HEK293 (cell line): ENCODE data around the gene UCK1.

Source experiments
- CTCF ChIA-PET: fragments of 350-600 bp; formaldehyde crosslinking; extraction: SDS; loops from one replicate; lab custom pipeline; 2021; ENCODE audit warnings: antibody characterized with exemption; lab: Yijun Ruan, JAX
- POLR2A ChIA-PET: fragments of 300-600 bp; formaldehyde crosslinking; extraction: SDS; loops from one replicate; lab custom pipeline; 2020; ENCODE audit warnings: antibody characterized with exemption, inconsistent platforms; lab: Yijun Ruan, JAX
- H3K27ac ChIP-seq: fragments of 200-500 bp; sonication (Bioruptor generic); 2 replicates; pipeline ENCODE4 v1.5.1; 2014; ENCODE audit warnings: low read depth, low read length, control low read depth, inconsistent platforms; ENCODE audit errors: extremely low read depth
- H3K36me3 ChIP-seq, 2 experiments: fragments of 200-500 bp in 1 of 2; sonication (Bioruptor generic) in 1 of 2; 1 replicate in 1 of 2; 2 replicates in 1 of 2; pipeline ENCODE4 v1.5.1; 2014 to 2017; ENCODE audit warnings: inconsistent platforms in 2 of 2, low read length in 2 of 2; ENCODE audit not compliant: control insufficient read depth in 2 of 2, insufficient read depth in 1 of 2
- H3K4me1 ChIP-seq: fragments of 200-500 bp; sonication (Bioruptor generic); 2 replicates; pipeline ENCODE4 v1.5.1; 2014; ENCODE audit warnings: mild to moderate bottlenecking, low read length, inconsistent platforms; ENCODE audit not compliant: control insufficient read depth, insufficient read depth
- H3K4me3 ChIP-seq: 2 replicates; pipeline ENCODE4 v1.5.1; 2011; ENCODE audit warnings: low read depth, mild to moderate bottlenecking, control low read depth, low read length, moderate library complexity
- H3K9me3 ChIP-seq: fragments of 200-500 bp; sonication (Bioruptor generic); 2 replicates; pipeline ENCODE4 v1.5.1; 2014; ENCODE audit warnings: low read depth, low read length, inconsistent platforms; ENCODE audit not compliant: control insufficient read depth, insufficient read depth
- GFI1B ChIP-seq: fragments of 450-650 bp; formaldehyde crosslinking; IDR thresholded peaks from 2 replicates; pipeline ENCODE4 v1.5.1; 2016; ENCODE audit warnings: missing biosample characterization, missing genetic modification characterization
- MEIS1 ChIP-seq: sonication (generic); formaldehyde crosslinking; IDR thresholded peaks from 2 replicates; pipeline ENCODE4 v1.8.1; 2022; ENCODE audit warnings: missing genetic modification reagents, mild to moderate bottlenecking, borderline replicate concordance
- RBAK ChIP-seq: fragments of 450-650 bp; formaldehyde crosslinking; IDR thresholded peaks from 2 replicates; pipeline ENCODE4 v1.5.1; 2016; ENCODE audit warnings: missing biosample characterization, missing genetic modification characterization
- SALL2 ChIP-seq: fragments of 450-650 bp; formaldehyde crosslinking; IDR thresholded peaks from 2 replicates; pipeline ENCODE4 v1.5.0; 2017; ENCODE audit warnings: missing biosample characterization, mild to moderate bottlenecking, missing genetic modification characterization, borderline replicate concordance
- SCRT2 ChIP-seq: fragments of 450-650 bp; formaldehyde crosslinking; IDR thresholded peaks from 2 replicates; pipeline ENCODE4 v1.5.1; 2016; ENCODE audit warnings: missing biosample characterization, missing genetic modification characterization
- SP7 ChIP-seq: fragments of 450-650 bp; formaldehyde crosslinking; IDR thresholded peaks from 2 replicates; pipeline ENCODE4 v1.5.1; 2016; ENCODE audit warnings: missing biosample characterization, missing genetic modification characterization
- YY2 ChIP-seq: fragments of 450-650 bp; formaldehyde crosslinking; IDR thresholded peaks from 2 replicates; pipeline ENCODE4 v1.5.1; 2016; ENCODE audit warnings: missing biosample characterization, missing genetic modification characterization
- ZBTB17 ChIP-seq: fragments of 450-650 bp; formaldehyde crosslinking; IDR thresholded peaks from 2 replicates; pipeline ENCODE4 v1.5.1; 2016; ENCODE audit warnings: missing biosample characterization, missing genetic modification characterization
- ZBTB20 ChIP-seq: fragments of 450-650 bp; formaldehyde crosslinking; IDR thresholded peaks from 2 replicates; pipeline ENCODE4 v1.5.1; 2016; ENCODE audit warnings: missing biosample characterization, missing genetic modification characterization
- ZIC2 ChIP-seq: fragments of 450-650 bp; formaldehyde crosslinking; IDR thresholded peaks from 2 replicates; pipeline ENCODE4 v1.5.1; 2016; ENCODE audit warnings: missing biosample characterization, missing genetic modification characterization
- ZNF132 ChIP-seq: fragments of 450-650 bp; formaldehyde crosslinking; IDR thresholded peaks from 2 replicates; pipeline ENCODE4 v1.5.1; 2017; ENCODE audit warnings: missing biosample characterization, missing genetic modification characterization, borderline replicate concordance
- ZNF133 ChIP-seq: fragments of 450-650 bp; formaldehyde crosslinking; IDR thresholded peaks from 2 replicates; pipeline ENCODE4 v1.5.1; 2016; ENCODE audit warnings: missing biosample characterization, missing genetic modification characterization
- ZNF157 ChIP-seq: fragments of 450-650 bp; formaldehyde crosslinking; IDR thresholded peaks from 2 replicates; pipeline ENCODE4 v1.5.1; 2016; ENCODE audit warnings: missing biosample characterization, missing genetic modification characterization
- ZNF2 ChIP-seq: fragments of 450-650 bp; formaldehyde crosslinking; IDR thresholded peaks from 2 replicates; pipeline ENCODE4 v1.5.1; 2016; ENCODE audit warnings: missing biosample characterization, missing genetic modification characterization
- ZNF223 ChIP-seq: fragments of 450-650 bp; formaldehyde crosslinking; IDR thresholded peaks from 2 replicates; pipeline ENCODE4 v1.5.1; 2016; ENCODE audit warnings: missing biosample characterization, missing genetic modification characterization
- ZNF335 ChIP-seq: fragments of 450-650 bp; formaldehyde crosslinking; conservative IDR thresholded peaks from 2 replicates; pipeline ENCODE4 v1.5.1; 2016; ENCODE audit warnings: missing biosample characterization, missing genetic modification characterization
- ZNF37A ChIP-seq: fragments of 450-650 bp; IDR thresholded peaks from 2 replicates; pipeline ENCODE4 v1.5.1; 2018; ENCODE audit warnings: missing biosample characterization, missing genetic modification characterization
- ZNF473 ChIP-seq: fragments of 450-650 bp; formaldehyde crosslinking; IDR thresholded peaks from 2 replicates; pipeline ENCODE4 v1.5.1; 2017; ENCODE audit warnings: missing biosample characterization, missing genetic modification characterization
- ZNF560 ChIP-seq: fragments of 450-650 bp; formaldehyde crosslinking; IDR thresholded peaks from 2 replicates; pipeline ENCODE4 v1.5.1; 2017; ENCODE audit warnings: missing biosample characterization, missing genetic modification characterization, borderline replicate concordance
- ZNF585B ChIP-seq: fragments of 450-650 bp; formaldehyde crosslinking; IDR thresholded peaks from 2 replicates; pipeline ENCODE4 v1.5.1; 2016; ENCODE audit warnings: missing biosample characterization, missing genetic modification characterization
- ZNF677 ChIP-seq: fragments of 450-650 bp; IDR thresholded peaks from 2 replicates; pipeline ENCODE4 v1.5.0; 2018; ENCODE audit warnings: missing biosample characterization, mild to moderate bottlenecking, missing genetic modification characterization, moderate library complexity
- ZNF707 ChIP-seq: fragments of 450-650 bp; formaldehyde crosslinking; IDR thresholded peaks from 2 replicates; pipeline ENCODE4 v1.5.1; 2016; ENCODE audit warnings: missing biosample characterization, missing genetic modification characterization
- ZNF747 ChIP-seq: fragments of 450-650 bp; formaldehyde crosslinking; IDR thresholded peaks from 2 replicates; pipeline ENCODE4 v1.5.1; 2016; ENCODE audit warnings: missing biosample characterization, missing genetic modification characterization
- TF ChIP-seq, protein P1 (sequence below): sonication (generic); formaldehyde crosslinking; IDR thresholded peaks from 2 replicates; pipeline ENCODE4 v1.8.1; 2022; ENCODE audit warnings: mild to moderate bottlenecking, moderate library complexity, missing genetic modification reagents
- TF ChIP-seq, protein P2 (sequence below): fragments of 450-650 bp; formaldehyde crosslinking; IDR thresholded peaks from 2 replicates; pipeline ENCODE4 v1.5.1; 2016; ENCODE audit warnings: missing biosample characterization, missing genetic modification characterization
- TF ChIP-seq, protein P3 (sequence below): fragments of 450-650 bp; formaldehyde crosslinking; IDR thresholded peaks from 2 replicates; pipeline ENCODE4 v1.5.1; 2016; ENCODE audit warnings: missing biosample characterization, missing genetic modification characterization
- TF ChIP-seq, protein P4 (sequence below): fragments of 450-650 bp; formaldehyde crosslinking; IDR thresholded peaks from 2 replicates; pipeline ENCODE4 v1.5.1; 2016; ENCODE audit warnings: missing biosample characterization, missing genetic modification characterization
- TF ChIP-seq, protein P5 (sequence below): fragments of 450-650 bp; formaldehyde crosslinking; IDR thresholded peaks from 2 replicates; pipeline ENCODE4 v1.5.1; 2017; ENCODE audit warnings: missing biosample characterization, mild to moderate bottlenecking, missing genetic modification characterization, moderate library complexity

Gene UCK1

DNA sequence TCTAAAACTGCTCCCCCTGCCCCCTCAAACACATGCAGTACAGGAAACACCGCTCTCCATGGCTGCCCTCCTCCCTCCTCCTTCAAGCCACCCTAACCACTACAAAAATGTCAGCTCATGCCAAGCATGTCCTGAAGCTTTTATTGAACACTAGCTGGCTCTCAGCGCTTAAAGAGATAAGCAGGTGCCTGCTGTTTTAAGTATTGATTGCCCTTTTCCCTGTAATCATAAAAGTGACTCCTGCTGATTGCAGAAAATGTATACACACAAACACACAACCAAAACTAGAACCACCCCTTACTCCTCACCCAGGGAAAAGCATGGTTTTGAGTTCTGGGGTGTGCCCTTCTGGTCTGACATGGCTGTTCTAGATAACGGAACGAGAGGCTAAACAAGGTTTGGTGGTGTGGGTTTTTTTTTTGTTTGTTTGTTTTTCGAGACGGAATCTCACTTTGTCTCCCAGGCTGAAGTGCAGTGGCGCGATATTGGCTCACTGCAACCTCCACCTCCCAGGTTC lies 3.7 kb upstream of the UCK1 start (continued):
- 0 out of 2 replicates have a peak, but pooled peaks have one; percentile 22 for TF ChIP-seq ZBTB20

DNA sequence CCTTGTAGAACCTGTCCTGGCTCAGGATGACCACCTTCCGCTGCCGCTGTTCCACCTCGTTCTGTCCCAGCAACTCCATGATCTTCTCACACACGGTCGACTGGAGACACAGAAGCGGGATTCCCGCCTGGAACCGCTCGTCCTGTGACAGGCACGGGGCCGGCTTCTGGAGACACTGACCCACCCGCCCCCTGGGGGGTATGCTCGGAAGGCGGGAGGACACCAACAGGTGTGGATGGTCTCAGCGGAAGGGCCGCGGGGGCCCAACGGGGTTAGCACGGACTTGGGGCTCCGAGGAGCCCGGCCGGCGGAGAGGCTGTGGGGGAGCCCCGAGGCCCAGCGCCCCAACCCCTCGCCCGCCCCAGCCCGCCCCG lies 530 bp downstream of the UCK1 start:
- ChIA-PET CTCF (interaction anchor here (1.3 kb wide), 1 partner anchor 210 kb away, joined by 3 read pairs; no protein-coding TSS in a partner anchor), POLR2A (no interaction called here)
- peak overlapping the region; percentile 89 for H3K4me3 ChIP-seq
- no peak for TF ChIP-seq ZNF707 (tag by site-specific recombination)
- TF ChIP-seq, protein P1, sequence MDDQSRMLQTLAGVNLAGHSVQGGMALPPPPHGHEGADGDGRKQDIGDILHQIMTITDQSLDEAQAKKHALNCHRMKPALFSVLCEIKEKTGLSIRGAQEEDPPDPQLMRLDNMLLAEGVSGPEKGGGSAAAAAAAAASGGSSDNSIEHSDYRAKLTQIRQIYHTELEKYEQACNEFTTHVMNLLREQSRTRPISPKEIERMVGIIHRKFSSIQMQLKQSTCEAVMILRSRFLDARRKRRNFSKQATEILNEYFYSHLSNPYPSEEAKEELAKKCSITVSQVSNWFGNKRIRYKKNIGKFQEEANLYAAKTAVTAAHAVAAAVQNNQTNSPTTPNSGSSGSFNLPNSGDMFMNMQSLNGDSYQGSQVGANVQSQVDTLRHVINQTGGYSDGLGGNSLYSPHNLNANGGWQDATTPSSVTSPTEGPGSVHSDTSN (CRISPR knock-in tag) = no peak
- TF ChIP-seq ZNF132 = no peak
- TF ChIP-seq, protein P2, sequence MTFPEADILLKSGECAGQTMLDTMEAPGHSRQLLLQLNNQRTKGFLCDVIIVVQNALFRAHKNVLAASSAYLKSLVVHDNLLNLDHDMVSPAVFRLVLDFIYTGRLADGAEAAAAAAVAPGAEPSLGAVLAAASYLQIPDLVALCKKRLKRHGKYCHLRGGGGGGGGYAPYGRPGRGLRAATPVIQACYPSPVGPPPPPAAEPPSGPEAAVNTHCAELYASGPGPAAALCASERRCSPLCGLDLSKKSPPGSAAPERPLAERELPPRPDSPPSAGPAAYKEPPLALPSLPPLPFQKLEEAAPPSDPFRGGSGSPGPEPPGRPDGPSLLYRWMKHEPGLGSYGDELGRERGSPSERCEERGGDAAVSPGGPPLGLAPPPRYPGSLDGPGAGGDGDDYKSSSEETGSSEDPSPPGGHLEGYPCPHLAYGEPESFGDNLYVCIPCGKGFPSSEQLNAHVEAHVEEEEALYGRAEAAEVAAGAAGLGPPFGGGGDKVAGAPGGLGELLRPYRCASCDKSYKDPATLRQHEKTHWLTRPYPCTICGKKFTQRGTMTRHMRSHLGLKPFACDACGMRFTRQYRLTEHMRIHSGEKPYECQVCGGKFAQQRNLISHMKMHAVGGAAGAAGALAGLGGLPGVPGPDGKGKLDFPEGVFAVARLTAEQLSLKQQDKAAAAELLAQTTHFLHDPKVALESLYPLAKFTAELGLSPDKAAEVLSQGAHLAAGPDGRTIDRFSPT (tag by site-specific recombination) = no peak
- TF ChIP-seq, protein P3, sequence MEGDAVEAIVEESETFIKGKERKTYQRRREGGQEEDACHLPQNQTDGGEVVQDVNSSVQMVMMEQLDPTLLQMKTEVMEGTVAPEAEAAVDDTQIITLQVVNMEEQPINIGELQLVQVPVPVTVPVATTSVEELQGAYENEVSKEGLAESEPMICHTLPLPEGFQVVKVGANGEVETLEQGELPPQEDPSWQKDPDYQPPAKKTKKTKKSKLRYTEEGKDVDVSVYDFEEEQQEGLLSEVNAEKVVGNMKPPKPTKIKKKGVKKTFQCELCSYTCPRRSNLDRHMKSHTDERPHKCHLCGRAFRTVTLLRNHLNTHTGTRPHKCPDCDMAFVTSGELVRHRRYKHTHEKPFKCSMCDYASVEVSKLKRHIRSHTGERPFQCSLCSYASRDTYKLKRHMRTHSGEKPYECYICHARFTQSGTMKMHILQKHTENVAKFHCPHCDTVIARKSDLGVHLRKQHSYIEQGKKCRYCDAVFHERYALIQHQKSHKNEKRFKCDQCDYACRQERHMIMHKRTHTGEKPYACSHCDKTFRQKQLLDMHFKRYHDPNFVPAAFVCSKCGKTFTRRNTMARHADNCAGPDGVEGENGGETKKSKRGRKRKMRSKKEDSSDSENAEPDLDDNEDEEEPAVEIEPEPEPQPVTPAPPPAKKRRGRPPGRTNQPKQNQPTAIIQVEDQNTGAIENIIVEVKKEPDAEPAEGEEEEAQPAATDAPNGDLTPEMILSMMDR = peak; percentile 35; the same call in 1 of the 2 replicates
- TF ChIP-seq ZNF677 (tag by site-specific recombination) = no peak
- TF ChIP-seq ZNF223 = no peak
- TF ChIP-seq RBAK (tag by site-specific recombination) = no peak
- no peak for TF ChIP-seq ZNF157
- no peak for TF ChIP-seq SALL2 (tag by site-specific recombination)
- no peak for TF ChIP-seq GFI1B
- TF ChIP-seq SCRT2 = 0 out of 2 replicates have a peak, but pooled peaks have one; percentile 23
- 0 out of 2 replicates have a peak, but pooled peaks have one; percentile 21 for TF ChIP-seq ZIC2 (tag by site-specific recombination)
- TF ChIP-seq ZNF560 (tag by site-specific recombination) = no peak
- no peak for TF ChIP-seq ZNF747 (tag by site-specific recombination)
- peak; percentile 21; the same call in 1 of the 2 replicates for TF ChIP-seq ZNF335 (tag by site-specific recombination)
- TF ChIP-seq MEIS1 (CRISPR knock-in tag) = no peak
- TF ChIP-seq ZBTB17 (tag by site-specific recombination) = no peak
- TF ChIP-seq YY2 = no peak
- no peak for TF ChIP-seq ZNF133 (tag by site-specific recombination)
- TF ChIP-seq ZNF37A (tag by site-specific recombination) = no peak
- no peak for TF ChIP-seq ZNF2 (tag by site-specific recombination)
- no peak for TF ChIP-seq ZNF585B (tag by site-specific recombination)
- TF ChIP-seq, protein P4, sequence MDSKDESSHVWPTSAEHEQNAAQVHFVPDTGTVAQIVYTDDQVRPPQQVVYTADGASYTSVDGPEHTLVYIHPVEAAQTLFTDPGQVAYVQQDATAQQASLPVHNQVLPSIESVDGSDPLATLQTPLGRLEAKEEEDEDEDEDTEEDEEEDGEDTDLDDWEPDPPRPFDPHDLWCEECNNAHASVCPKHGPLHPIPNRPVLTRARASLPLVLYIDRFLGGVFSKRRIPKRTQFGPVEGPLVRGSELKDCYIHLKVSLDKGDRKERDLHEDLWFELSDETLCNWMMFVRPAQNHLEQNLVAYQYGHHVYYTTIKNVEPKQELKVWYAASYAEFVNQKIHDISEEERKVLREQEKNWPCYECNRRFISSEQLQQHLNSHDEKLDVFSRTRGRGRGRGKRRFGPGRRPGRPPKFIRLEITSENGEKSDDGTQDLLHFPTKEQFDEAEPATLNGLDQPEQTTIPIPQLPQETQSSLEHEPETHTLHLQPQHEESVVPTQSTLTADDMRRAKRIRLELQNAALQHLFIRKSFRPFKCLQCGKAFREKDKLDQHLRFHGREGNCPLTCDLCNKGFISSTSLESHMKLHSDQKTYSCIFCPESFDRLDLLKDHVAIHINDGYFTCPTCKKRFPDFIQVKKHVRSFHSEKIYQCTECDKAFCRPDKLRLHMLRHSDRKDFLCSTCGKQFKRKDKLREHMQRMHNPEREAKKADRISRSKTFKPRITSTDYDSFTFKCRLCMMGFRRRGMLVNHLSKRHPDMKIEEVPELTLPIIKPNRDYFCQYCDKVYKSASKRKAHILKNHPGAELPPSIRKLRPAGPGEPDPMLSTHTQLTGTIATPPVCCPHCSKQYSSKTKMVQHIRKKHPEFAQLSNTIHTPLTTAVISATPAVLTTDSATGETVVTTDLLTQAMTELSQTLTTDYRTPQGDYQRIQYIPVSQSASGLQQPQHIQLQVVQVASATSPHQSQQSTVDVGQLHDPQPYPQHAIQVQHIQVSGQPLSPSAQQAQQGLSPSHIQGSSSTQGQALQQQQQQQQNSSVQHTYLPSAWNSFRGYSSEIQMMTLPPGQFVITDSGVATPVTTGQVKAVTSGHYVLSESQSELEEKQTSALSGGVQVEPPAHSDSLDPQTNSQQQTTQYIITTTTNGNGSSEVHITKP (tag by site-specific recombination) = no peak
- TF ChIP-seq, protein P5, sequence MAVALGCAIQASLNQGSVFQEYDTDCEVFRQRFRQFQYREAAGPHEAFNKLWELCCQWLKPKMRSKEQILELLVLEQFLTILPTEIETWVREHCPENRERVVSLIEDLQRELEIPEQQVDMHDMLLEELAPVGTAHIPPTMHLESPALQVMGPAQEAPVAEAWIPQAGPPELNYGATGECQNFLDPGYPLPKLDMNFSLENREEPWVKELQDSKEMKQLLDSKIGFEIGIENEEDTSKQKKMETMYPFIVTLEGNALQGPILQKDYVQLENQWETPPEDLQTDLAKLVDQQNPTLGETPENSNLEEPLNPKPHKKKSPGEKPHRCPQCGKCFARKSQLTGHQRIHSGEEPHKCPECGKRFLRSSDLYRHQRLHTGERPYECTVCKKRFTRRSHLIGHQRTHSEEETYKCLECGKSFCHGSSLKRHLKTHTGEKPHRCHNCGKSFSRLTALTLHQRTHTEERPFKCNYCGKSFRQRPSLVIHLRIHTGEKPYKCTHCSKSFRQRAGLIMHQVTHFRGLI = no peak
- TF ChIP-seq ZNF473 (tag by site-specific recombination) = no peak
- no peak for TF ChIP-seq SP7 (tag by site-specific recombination)

More for the DNA sequence above, 530 bp downstream of the UCK1 start:
- H3K27ac ChIP-seq = peak overlapping the region; percentile 88
- peaks cover 14 to 48% of the 10 kb centered on the region in 2 experiments; a peak in 2 of 3 replicates for H3K36me3 ChIP-seq
- H3K4me1 ChIP-seq = 0 out of 2 replicates have a peak, but pooled peaks cover 2% of the 10 kb centered on the region
- H3K9me3 ChIP-seq = no peaks in the 10 kb centered on the region
